GM19239 (cell line): ENCODE data around the gene CUEDC1.
"Not testable (repeated sequence)": the region's sequence is repeated elsewhere in the genome, so short reads cannot be mapped to it uniquely, and the experiment has no call there.

Experiments
- DNase-seq: peaks from one replicate; pipeline ENCODE4 v3.0.0; 2011; ENCODE audit warnings: low spot score; ENCODE audit not compliant: insufficient read length
- FAIRE-seq: peaks from 2 replicates; lab custom pipeline; 2011; peaks lifted over from hg19 to GRCh38; lab: Jason Lieb, UNC

CUEDC1 gene

DNA sequence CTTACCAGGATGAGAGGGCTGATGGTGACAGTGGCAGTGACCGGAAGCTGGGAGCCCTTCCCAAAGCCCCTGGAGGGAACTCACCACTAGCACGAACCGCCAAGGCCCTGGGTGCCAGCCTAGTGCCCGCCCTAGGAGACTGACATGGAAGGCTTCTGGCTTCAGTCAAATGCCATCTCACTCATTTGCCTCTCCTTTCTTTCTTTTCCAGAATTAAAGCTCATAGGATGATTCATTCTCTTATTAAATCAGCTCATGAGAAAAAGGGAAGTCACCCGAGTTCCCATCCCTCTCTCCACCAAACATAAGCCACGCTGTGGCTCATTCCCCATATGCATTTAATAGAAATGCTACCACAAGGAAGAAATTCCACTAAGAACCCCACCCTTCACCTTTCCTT lies 12.1 kb downstream of the CUEDC1 start:
- FAIRE-seq = no peak
- no peak for DNase-seq

DNA sequence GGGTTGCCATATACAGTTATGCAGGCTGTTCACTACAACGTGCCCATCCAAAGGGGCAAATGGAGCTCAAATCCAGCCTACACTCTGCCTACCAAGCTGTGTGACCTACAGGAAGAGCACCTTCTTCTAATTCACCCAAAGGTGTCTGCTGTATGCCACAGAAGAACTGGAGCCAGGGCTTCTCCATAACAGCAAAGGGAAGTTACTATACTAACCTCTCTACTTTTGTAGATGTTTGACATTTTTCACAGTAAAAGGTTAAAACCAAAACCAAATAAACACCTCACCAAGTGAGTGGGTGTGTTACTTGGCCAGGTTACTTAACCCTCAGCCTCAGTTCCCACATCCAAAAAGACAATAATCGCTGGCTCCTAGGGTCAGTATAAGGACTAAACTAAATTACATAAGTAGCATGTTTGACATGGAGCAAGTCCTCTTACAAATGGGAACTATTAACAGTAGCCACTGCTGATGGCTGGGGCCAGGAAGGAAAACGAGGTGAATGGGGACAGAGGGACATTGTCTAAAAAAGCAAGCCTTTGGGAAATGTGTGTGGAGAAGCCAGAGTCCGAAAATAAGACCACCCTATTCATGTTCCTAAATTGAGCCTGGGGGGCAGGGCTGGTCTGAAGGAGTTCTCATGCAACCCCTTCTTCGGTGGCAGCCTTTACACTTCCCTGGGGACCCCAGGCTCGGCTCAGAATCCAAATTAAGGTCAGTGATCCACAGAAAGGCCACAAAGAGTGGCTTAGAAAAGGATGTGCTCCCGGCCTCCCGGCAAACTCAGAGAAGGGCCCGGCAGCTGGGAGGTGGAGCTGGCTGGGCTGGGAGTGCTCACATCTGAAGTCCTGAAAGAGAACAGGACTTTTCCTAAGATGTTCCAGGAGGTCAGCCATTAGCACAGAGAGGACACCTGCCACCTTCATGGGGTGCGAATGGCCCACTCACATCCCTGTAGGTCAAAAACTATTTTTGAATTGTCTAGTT lies 13.5 kb downstream of the CUEDC1 start:
- DNase-seq (no peak), FAIRE-seq (no peak)

DNA sequence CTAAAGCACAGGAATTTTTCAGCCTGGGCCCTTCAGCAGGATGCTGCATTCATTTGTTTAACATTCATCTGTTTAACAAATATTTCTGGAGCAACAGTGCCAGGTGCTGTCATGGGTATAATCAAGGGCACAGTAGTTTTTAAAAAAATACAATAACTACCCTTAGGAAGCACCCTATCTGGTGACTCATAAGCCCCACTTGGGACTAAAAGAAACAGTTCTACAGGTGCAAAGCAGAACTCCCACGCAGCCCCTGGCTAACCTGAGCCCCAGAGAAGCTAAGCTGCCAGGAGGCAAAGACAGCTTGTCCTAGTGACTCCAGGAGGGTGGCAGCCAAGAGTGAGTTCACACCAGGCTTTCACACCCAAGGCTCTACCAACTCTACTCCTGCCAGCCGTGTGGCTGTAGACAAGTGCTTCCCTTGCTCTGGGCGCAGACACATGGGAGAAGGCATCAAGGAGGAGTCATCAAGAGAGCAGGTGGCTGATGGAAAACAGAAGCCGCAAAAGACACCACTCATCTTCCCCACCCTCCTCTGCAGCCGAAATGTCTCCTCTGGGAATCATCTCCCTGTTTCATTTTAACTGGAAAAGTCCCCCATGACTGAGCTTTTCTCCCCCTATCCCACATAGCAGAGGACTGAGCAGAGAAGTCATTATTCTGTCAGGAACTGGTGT lies 14.4 kb downstream of the CUEDC1 start:
- FAIRE-seq (peak; percentile 49), DNase-seq (no peak)

DNA sequence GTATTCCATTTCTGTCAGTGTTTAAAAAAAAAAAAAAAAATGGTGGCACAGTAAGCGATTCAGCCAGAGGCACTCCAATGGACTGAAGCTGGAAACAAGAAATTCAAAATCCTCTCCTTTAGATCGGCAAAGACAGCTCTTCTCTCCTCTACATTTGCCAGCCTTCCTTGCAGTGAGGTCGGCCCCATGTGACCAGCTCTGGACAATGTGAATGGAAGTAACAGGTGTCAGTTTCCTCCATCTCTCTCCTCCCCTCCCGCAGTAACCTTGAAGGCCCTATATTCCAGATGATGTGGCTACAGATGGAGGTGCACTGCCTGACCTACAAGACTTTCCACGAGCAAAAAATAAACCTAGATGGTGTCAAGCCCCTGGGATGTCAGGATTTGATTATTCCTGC lies 15.0 kb downstream of the CUEDC1 start:
- DNase-seq (no peak), FAIRE-seq (no peak)

DNA sequence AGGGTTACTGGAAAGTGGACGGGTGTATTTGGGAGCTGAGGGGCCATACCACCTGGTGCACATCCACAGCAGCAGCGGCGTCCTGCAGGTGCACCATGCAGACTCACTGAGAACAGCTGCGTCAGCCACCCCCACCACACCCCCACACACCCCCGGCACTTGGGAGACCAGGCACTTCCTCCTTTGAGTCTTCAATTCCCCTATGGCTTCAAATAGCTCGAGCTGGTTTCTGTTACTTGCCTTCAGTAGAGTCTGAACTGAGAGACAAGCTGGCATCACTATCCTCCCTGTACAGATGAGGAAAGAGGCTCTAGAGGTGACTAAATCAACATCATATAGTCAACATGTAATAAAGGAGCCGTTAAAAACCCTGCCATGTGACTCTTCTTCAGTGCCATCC lies 15.4 kb downstream of the CUEDC1 start:
- DNase-seq (peak; percentile 76), FAIRE-seq (peak; percentile 94)

DNA sequence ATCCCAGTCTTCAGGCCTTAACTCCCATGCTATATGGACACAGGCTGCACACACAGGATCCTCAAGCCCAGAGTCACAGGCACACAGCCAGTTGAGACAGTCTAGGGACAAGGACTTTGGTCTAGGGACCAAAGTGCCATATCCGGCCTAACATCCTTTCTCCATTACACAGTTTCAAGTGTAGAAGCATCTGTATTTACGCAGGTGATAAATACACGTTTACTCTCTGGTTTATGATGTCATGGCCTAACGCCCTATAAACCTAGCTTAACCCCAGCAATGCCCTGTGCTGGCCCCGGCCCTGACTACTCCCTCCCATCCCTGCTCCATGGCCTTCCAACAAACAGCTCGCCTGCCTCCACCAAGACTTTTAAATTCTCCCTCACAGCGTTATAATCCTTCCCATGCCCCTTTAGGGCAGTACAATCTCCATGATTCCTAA lies 17.1 kb downstream of the CUEDC1 start:
- DNase-seq (no peak), FAIRE-seq (peak; percentile 47)

DNA sequence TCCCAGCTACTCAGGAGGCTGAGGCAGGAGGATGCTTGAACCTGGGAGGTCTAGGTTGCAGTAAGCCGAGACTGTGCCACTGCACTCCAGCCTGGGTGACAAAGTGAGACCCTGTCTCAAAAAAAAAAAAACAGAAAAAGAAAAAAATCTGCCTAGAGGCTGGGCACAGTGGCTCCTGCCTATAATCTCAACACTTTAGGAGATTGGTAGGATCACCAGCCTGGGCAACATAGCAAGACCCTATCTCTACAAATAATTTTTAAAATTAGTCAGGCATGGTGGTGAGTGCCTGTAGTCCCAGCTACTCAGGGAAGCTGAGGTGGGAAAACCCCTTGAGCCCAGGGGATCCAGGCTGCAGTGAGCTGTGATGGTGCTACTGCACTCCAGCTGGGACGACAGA lies 17.7 kb downstream of the CUEDC1 start:
- DNase-seq (no peak), FAIRE-seq (no peak)

DNA sequence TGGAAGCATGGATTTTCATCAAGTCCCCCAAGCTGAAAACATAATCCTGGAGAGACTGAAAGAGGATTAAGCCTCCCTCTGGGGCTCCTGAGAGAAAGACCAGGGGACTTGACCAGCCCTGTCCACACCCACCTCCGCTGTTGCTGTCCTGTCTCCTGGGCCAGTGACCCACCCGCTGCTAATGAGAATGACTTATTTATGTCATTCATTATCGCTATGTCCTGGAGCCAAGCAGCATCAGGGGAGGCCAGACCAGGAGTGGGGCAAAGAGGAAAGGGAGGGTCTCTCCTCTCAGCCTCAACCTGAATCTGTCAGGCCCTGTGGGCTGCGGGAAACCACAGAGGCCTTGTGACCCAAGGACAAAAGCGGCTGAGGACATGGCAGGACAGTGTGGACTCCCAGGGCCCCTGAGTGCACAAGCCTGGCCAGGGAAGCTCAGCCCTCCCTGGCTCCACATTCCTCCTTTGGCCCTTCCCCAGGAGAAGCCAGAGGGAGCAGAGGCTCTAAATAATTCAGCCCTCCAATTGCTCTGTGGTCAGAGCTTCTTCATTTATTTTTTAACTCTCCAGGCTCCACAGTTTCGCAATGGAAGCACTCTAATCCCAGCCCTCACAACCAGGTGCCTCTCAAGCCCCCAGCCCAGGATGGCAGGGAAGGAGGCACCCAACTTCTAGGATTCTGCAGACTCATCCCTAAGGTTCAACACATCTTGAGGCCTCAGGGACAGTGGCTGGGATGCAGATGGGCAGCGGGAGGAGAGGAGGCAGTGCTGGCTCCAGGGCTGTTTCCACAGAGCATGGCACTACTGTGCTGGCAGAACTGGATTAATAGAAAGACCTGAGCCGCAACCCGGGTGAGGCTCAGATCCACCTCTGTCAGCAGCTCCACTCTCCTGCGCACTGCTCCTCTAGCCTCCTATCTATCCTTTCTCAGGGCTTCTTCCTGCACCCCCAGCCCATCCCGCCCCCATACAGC lies 19.1 kb downstream of the CUEDC1 start:
- FAIRE-seq (no peak), DNase-seq (no peak)

DNA sequence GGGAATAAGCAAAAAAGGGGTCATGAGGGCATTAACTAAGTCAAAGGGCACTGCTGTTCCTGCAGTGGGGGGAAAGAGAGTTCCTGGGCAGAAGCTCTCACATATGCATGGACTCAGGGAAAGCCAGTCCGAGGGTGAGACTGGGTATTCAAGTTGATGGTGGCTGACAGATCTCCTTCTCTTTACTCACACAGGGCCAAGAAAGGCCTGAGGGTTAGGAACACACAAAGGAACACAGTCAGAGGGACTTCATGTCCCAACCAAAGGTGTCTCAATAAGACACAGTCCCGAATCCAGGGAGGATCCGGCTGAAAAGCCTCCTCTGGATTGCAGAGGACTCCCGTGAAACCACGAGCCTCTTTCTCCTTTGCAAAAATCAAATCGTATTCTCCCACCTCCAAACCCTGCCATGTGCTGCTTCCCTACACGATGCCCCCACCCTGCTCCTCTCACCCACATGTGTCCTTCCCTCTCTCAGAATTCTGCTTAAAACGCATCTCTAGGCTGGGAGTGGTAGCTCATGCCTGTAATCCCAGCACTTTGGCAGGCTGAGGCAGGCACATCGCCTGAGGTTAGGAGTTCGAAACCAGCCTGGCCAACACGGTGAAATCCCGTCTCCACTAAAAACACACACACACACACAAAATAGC lies 23.6 kb downstream of the CUEDC1 start:
- DNase-seq (no peak), FAIRE-seq (no peak)

DNA sequence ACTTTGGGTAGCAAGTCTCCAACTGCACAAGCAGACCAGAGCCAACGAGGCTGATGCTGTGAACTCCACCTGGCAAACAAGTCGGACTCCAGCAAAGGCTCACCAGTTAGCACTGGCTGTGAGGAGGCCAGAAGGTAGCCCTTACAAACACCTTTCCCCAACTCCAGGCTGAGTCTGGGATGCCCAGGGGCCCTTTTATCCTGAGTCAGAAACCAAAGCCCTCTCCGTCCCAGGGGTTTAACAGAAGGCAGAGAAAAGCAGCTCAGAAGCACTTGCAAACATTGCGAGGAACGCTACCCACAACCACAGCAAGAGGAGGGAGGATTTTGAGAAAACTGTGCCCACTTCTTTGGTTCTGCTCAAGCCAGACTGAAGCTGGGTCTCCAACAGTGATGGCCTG lies 25.0 kb downstream of the CUEDC1 start:
- FAIRE-seq = no peak

DNA sequence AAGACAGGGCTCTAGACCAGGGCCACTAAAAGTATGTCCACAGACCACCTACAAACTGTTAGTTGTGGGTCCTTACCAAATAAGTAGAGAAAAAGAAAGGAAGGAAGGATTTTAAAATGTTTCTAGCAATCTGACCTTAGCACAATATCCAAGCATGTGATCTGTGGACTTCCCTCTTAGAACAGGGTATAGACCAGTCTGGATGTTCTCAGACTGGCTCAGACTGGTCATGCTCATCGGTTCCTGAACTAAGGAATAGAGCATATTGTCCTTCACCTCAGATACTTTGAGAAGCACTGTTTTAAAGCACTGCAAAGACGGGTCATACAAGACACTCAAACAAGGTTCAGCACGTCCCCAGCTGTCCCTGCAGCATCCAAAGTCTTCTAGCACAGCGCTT lies 25.8 kb downstream of the CUEDC1 start:
- FAIRE-seq (no peak), DNase-seq (no peak)

More for the DNA sequence above, 25.0 kb downstream of the CUEDC1 start:
- no peak for DNase-seq

DNA sequence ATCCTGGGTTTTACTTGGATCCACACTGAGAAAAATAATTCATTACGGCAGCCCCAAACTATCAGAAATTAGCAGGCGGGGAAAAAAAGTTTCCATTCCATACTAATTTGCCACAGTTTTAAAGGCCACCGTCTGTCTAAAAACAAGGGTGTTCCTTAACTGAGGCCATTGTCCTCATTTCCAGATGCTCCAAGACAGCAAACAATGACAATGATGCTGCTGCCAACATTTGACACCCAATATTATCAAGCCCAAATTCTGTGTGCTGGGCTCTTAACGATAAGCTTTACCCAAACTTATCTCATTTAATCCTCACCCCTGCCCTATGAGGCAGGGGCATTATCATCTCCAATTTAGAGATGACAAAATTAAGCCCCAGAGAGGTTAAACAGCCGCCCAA lies 26.3 kb downstream of the CUEDC1 start:
- no peak for DNase-seq
- no peak for FAIRE-seq

DNA sequence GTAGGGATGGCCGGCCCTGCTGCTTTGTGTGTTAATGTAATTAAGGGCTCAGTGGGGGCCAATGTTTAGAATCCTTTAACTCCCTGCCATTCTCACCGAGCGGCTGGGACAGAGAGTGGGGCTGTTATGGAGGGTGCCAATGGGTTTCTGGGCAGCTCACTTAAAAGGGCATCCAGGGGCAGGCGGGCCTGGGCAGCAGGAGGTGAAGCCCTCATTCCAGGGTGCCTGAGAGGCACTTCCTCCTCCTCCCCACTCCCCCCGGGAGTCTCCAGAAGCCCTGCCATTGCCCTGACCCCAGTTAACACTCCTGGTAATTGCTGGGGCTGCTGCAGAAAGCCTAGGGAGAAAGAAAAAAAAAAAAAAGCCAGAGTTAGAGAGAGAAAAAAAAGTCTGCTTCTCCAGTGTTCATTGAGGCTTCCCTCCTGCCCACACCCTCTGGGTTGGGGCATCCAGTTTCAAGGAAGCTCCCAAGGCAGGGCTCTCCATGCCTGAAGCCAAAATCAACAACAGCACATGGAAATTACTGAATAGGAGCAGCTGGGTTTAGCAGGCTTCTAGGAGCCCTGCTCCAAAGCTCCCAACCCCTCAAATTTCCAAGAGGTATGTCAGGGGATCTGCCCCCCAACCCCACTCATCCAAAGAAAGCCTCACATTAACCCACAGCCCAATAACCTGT lies 28.0 kb downstream of the CUEDC1 start:
- no peak for DNase-seq
- FAIRE-seq = no peak

DNA sequence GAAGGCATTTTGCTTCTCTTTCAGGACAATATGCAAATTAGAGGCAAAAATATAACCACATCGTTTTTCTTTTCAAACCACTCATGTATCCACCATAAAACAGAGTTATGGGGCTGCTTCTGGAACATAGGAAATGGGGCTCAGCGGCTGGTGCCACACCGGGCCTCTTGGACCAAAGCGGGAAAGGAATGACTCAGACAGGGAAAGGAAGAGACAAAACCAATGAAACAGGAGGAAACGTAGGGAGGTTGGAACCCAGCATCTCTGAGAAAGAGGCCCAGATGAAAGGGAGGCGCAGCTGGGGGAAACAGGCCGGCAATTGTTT lies 28.5 kb downstream of the CUEDC1 start:
- no peak for DNase-seq
- FAIRE-seq = no peak

DNA sequence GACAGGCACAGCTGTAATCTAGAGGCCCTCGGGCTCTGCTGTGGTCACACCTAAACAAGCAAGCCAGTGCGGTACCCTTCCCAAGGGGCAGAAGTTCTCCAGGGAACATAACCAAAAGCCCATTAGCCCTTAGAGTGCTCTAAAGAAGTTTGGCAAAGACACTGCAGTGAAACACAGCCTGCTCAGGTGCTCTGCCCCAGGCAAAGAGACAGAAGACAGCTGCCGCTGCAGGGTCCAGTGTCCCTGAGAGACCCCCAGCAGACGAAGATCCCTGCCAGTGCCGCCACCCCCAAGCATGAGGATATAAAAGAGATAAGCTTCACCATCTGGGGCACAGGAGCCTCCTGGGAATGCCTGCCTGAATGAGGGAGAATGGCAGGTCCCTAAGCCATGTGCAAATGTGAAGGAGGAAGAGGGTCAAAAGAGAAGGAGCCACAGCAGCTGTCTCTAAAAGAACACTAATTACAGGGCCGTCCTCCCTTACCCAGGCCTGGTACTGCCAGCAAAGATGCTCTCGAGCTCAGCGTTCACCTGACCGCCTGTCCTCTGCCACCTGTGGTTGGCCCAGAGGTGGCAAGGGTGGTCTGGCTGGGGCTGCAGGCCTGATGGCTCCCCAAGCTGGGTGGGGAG lies 29.7 kb downstream of the CUEDC1 start:
- no peak for FAIRE-seq
- DNase-seq = no peak

DNA sequence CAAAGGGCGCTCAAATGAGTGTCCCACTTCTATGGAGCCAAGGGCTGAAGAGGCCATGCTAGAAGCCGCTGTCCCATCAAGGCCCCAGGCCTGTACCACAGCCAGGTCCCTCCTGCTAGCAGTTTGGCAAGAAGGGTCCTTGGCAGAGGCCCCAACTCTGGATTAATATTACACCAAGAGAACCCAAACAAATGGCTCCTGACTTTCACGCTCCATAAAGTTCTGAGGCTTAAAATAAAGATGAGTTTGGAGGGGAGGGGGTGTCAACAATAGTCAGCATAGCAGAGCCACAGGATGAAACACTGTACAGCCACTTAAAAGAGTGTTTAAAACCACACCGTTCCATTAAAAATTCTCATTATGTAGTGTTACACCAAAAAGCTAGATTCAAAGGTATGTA lies 30.5 kb downstream of the CUEDC1 start:
- DNase-seq (no peak), FAIRE-seq (no peak)

DNA sequence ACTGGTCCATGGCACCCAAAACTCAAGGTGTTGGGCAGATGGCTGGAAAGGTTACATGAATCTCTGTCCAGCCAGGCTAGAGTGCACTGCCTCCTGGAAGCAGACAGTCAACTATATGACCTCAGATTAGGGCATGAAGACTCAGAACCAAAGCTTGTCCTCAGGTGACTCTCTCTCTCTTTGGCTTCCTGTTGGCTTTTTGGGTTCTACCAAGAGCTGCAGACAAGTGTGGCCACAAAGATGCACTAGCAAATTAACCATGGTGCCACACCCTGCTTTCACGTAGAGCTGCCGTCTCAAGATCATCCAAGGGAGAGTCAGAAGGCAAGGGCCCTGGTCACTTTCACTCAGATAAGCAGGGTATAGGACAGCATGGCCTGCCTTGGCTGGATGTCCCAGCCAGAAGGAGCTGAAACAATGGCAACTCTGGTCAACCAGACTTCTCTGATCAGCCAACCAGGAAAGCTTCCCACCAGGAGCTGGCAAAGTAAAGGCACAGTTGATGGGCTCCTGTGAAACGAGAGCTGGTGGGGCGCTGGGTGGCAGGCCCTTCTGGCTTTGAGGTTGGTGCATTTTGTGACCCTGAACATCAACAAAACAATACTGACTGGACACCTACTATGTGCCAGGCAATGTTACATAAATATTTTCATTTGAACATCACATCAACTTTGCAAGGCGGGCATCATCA lies 31.9 kb downstream of the CUEDC1 start:
- DNase-seq (no peak), FAIRE-seq (no peak)

DNA sequence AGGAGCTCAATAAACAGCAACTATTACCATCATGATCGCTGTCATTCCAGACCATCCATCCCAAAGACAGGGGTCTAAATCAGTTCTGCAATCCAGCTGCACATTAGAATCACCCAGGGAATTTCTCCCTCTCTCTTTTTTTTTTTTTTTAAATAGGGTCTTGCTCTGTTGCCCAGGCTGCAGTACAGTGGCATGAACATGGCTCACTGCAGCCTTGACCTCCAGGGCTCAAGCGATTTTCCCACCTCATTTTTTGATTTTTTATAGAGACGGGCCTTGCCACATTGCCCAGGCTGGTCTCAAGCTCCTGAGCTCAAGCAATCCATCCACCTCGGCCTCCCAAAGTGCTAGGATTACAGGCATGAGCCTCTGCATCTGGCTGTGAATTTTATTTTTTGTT lies 32.5 kb downstream of the CUEDC1 start:
- DNase-seq, FAIRE-seq: not testable (repeated sequence)
